WERI-Rb-1 (cell line): Measurements from ENCODE around the gene KCNJ12.

Source experiments
- DNase-seq: peaks from one replicate; pipeline ENCODE4 v3.0.0-alpha.2; 2020
- H3K27ac ChIP-seq: fragments of 250-450 bp; sonication (Bioruptor Pico); 2 replicates; pipeline ENCODE4 v1.5.1; 2020; ENCODE audit warnings: mild to moderate bottlenecking, moderate library complexity
- H3K27me3 ChIP-seq: fragments of 250-450 bp; sonication (Bioruptor Pico); 2 replicates; pipeline ENCODE4 v1.5.1; 2021; ENCODE audit warnings: mild to moderate bottlenecking, low read depth, moderate library complexity; ENCODE audit not compliant: insufficient read depth, severe bottlenecking
- H3K36me3 ChIP-seq: fragments of 250-450 bp; sonication (Bioruptor Pico); 2 replicates; pipeline ENCODE4 v1.5.1; 2020; ENCODE audit warnings: mild to moderate bottlenecking, moderate library complexity
- H3K4me3 ChIP-seq: 2 replicates; pipeline ENCODE4 v1.5.1; 2011; ENCODE audit warnings: low read depth, mild to moderate bottlenecking, control low read depth, low read length
- H3K9me3 ChIP-seq: fragments of 250-450 bp; sonication (Bioruptor Pico); 2 replicates; pipeline ENCODE4 v1.5.1; 2021; ENCODE audit warnings: mild to moderate bottlenecking, moderate library complexity; ENCODE audit not compliant: severe bottlenecking
- TF ChIP-seq, protein P1 (sequence below): IDR thresholded peaks from 2 replicates; pipeline ENCODE4 v1.5.1; 2011; ENCODE audit warnings: low read depth, mild to moderate bottlenecking, control low read depth, inconsistent platforms, low read length

Gene KCNJ12

DNA sequence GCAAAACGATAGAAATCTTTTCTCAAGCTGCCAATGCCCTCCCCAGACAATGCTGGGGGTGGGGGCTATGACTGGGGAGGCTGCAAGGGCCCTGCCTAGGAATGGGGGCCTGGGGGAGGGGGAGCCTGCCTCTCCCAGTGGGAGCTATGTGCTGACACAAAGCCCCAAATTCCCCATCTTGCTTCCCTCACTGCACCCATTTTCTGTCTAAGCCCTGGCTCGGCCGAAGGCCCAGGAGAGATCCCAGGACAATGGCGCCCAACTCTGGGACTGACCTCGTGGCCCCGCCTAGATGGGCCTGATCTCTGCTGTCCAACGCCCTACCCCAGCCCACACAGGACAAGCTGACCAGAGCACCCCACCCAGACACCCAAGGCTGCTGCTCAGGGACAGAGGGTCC, 11.1 kb upstream of the KCNJ12 start:
- H3K36me3 ChIP-seq: no peaks in the 10 kb centered on the region
- H3K27ac ChIP-seq: no peak overlapping the region
- peaks cover 20% of the 10 kb centered on the region for H3K27me3 ChIP-seq
- DNase-seq: no peak
- H3K9me3 ChIP-seq: no peaks in the 10 kb centered on the region
- no peak overlapping the region for H3K4me3 ChIP-seq
- TF ChIP-seq, protein P1, sequence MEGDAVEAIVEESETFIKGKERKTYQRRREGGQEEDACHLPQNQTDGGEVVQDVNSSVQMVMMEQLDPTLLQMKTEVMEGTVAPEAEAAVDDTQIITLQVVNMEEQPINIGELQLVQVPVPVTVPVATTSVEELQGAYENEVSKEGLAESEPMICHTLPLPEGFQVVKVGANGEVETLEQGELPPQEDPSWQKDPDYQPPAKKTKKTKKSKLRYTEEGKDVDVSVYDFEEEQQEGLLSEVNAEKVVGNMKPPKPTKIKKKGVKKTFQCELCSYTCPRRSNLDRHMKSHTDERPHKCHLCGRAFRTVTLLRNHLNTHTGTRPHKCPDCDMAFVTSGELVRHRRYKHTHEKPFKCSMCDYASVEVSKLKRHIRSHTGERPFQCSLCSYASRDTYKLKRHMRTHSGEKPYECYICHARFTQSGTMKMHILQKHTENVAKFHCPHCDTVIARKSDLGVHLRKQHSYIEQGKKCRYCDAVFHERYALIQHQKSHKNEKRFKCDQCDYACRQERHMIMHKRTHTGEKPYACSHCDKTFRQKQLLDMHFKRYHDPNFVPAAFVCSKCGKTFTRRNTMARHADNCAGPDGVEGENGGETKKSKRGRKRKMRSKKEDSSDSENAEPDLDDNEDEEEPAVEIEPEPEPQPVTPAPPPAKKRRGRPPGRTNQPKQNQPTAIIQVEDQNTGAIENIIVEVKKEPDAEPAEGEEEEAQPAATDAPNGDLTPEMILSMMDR: no peak

DNA sequence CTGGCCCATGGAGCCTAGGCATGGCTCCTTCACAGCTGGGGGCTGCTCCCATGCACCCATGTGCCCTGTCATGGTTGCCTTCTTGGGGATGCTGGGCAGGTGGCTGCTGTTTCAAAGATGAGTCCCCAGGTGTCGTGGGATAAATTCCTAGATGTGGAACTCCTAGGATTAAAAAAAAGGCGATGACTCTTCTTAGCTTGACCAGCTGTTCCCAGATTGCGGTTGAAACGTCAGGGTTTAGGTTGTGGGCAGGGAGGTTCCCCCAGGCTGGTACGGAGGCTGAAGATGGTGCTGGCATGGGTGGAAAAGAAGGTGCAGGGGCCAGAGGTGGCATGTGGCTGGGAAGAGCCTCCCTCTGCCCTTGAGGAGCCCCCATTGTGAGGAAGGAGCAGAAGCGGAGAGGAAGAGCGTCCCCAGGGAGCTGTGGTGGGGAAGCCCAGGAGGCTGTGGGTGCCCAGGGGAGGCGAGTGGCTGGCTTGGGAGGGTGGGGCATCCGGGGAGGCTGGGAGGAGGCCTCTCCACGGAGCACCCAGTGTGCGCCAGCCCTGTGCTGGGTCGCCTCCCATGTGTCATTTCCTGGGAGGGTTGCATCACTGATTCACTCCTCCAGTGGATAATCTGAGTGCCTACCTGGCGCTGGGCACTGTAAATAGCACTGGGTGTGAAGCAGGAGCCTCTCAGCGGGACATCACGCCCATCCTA, 7.5 kb upstream of the KCNJ12 start:
- Histone ChIP-seq H3K4me3 (no peak overlapping the region), H3K27ac (no peak overlapping the region), H3K36me3 (no peaks in the 10 kb centered on the region), H3K9me3 (no peaks in the 10 kb centered on the region), H3K27me3 (peaks cover 11% of the 10 kb centered on the region)
- DNase-seq: no peak
- TF ChIP-seq, protein P1: no peak

DNA sequence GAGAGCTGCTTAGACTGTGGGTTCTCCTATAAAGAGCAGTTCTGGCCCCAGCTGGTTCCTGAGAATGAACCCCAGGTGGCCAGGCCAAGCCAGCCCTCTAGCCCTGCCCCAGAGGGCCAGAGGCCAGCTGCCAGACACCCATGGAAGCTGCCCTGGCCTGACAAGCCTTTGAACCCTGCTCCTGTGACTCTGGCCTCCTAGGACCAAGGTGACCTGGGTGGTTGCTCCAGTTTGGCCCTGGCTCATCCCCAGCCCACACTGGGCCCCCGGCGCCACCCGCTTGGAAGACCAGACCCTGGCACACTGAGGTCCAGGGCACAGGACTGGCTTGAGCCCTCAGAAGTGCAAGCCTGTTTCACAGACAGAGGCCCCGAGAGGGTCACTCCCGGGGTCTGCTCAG, 6.8 kb upstream of the KCNJ12 start:
- Histone ChIP-seq H3K36me3 (no peaks in the 10 kb centered on the region), H3K27me3 (peaks cover 11% of the 10 kb centered on the region), H3K9me3 (no peaks in the 10 kb centered on the region), H3K4me3 (no peak overlapping the region), H3K27ac (no peak overlapping the region)
- TF ChIP-seq, protein P1: no peak
- no peak for DNase-seq

DNA sequence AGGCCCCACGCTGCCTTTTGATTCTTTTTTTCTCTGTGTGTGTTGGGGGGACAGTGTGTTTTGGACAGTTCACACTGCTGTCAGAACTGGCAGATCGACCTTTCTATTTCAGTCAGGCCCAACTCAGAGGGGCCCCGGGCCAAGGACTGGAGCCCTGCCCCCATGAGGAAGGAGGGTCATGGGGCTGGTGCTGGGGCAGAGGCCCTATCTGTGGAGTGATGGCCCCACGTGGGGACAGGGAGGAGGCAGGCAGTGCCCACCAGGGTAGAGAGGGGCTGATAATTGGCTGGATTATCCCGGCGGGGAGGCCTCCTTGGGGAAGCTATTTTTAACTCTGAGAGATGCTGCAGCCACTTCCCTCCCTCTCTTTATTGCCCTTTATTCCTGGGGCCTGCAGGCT, 5.7 kb upstream of the KCNJ12 start:
- H3K27ac ChIP-seq: no peak overlapping the region
- H3K36me3 ChIP-seq: no peaks in the 10 kb centered on the region

DNA sequence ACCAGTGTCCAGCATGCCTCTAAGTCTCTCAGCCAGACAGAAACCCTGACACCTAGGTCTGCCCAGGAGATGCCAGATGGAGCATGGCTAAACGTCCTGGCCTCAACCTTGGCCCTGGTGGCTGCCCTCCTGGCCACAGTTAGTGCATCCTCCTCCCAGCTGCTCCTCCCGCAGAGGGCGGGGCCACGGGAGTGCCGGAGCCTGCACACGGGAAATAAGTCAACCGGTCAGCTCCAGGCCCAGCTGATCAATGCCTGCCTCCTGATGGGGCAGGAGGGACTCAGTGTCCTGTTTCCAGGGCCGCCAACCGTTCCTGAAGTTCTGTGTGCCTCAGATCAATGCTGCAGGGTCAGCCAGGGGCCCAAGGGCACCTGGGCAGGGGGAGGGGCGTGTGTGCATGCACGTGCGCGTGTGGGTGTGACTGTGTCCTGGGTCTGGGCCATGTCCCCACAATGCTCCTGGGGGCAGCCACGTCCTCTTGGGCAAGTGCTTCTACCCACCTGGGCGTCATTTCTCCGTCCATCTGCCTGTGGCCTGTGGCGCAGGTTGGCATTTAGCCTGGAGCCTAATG, 4.6 kb upstream of the KCNJ12 start:
- Histone ChIP-seq H3K9me3 (no peaks in the 10 kb centered on the region), H3K4me3 (no peak overlapping the region), H3K36me3 (no peaks in the 10 kb centered on the region), H3K27ac (no peak overlapping the region), H3K27me3 (peaks cover 13% of the 10 kb centered on the region)
- DNase-seq: no peak
- TF ChIP-seq, protein P1: no peak

More for the DNA sequence above, 5.7 kb upstream of the KCNJ12 start:
- Histone ChIP-seq H3K4me3 (no peak overlapping the region), H3K27me3 (peaks cover 10% of the 10 kb centered on the region), H3K9me3 (no peaks in the 10 kb centered on the region)
- DNase-seq: peak; percentile 28
- TF ChIP-seq, protein P1: no peak
